HG03064 (cell line): ENCODE results near the gene LZTFL1.

Source experiments
- ATAC-seq: cut with Tn5 transposase; IDR thresholded peaks from one replicate; pipeline ENCODE4 v1.9.1; 2021; ENCODE audit warnings: low read depth; ENCODE audit not compliant: unreplicated experiment

Gene LZTFL1

DNA sequence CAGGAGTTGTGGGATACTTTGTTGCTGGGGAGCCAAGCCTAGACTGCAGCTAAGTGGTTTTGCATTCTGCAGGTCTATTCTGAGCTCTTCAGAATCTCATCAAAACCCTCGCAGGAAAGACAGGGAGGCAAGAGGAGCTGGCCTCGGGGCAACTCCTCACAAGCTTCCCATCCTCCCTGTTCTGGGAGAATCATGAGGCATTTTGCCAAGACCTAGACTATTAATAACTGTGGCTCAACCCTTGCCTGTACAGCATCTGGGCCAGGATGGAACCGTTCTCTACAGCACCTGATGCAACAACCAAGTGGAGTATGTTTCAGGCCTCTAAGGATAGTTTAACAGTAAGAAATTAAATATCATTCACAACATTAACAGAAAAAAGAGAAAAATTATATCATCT is 25.4 kb downstream of the LZTFL1 start:
- no peak for ATAC-seq

DNA sequence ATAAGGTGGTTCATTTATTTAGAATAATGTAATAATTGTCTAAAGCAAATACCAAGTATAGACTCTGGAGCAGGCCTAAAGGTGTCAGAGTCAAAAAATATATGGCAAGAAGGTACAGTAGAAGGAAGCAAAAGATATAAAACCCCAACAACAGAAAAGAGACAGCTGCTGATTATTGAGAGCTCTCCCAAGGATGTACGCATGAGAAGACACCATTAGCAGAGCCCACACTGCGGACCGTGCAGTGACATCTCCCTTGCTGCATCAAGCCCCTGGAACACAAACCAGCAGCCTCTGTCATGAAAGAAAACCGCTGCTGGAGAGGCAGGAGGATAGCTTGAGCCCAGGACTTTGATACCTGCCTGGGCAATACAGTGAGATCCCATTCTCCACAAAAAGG is 27.6 kb downstream of the LZTFL1 start:
- ATAC-seq, result no peak

DNA sequence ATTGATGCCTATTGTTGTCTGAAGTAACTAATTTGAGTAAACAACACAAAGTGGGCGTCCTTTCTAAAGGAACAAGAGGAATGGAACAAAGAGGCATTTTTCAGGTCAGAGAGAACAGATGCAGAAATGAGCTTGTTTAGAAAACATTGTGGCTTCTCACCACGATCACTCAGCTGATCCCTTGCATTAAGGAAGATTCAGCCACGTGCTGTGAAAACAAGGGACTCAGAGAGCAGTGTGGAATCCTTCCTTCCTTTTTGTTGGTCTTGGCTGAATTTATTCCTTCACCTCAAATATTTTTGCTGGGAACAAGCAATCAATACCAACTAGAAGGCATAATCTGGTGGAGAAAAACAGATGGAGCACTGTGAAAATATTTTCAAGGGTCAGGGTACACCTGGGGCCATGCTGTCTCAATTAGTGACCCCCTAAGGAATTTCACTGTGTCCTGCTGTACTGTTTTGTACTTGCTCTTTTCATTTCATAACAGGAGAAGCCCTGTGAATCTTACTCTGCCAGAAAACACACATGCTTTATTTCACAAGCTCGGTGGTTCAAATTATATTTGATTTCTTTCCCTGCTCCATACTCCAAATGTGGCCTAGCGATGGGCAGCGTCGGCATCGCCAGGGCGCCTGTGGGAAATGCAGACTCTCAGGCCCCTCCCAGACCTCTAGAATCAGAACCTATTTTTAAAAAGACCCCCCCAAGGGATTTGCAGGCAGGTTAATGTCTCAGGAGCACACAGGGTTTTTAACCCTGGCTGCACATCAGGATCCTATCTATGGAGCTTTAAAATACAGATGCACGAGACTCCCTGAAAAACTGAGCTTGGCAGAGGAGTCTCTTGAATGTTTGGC is 34.0 kb downstream of the LZTFL1 start:
- ATAC-seq, result no peak

DNA sequence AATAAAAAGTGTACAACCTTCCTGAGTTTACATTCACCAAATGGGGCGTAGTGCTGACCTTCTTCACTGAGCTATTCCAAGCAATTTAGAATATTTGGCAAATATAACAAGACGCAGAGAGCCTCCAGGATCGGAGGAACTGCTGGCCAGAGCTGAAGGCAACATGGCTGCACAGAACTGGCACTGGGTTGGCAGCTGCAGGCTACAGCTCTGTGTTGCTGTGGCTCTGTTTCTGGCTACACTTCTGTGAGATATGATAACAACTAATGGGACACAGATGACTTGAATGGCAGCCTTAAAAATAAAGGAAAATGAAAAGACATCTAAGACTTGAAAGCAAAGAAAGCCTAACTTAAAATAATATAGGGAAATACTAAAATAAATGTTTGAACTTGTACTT is 34.8 kb downstream of the LZTFL1 start:
- no peak for ATAC-seq

DNA sequence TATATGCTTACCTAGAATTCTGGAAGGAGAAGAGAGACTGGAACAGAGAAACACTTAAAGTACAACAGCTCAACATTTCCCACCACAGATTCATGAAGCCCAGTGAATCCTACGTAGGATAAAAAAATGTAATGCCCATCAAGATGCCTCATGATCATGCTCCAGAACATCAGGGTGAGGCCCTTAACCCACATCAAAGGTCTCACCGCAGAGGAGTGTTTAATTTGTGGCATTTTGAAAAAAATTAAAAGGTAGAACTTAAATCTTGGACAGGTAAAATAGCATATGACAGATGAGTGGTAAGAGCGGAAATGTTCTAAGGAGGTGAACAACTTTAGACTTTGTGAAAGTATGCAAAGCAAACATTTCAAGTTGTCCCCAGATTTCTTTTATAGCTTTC is 35.8 kb downstream of the LZTFL1 start:
- ATAC-seq, result no peak

DNA sequence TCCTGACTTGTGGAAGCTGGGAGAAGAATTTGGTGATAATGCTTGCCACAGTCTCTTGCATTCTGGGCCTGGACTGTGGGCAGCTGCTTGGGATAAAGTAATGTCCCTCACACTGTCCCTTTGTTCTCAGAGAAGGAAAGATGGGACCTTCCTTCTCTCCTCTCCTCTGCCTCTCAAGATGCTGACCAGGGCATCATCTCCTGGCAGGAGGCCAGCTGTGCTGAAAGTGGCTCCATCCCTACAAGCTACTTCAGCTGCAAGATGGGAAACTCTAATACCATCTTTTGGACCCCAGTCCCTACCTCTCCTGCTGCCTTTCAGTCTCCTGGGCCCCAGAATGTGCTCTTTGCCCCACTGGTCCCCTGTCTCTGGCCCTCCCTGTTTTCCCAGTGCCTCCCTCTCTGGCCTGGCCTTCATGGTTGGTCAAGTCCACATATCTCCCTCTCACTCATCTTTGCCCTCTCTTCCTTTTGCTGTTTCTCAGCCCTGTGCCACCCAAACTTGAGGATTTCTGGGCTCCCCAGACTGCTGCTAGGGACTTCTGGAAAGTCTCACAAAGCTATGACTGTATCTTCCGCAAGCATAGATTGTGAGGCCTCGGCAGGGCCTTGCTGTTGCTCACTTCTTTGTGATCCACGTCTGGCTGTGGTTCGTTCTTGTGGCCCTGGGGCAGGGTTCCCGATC is 38.5 kb downstream of the LZTFL1 start:
- ATAC-seq, result no peak

DNA sequence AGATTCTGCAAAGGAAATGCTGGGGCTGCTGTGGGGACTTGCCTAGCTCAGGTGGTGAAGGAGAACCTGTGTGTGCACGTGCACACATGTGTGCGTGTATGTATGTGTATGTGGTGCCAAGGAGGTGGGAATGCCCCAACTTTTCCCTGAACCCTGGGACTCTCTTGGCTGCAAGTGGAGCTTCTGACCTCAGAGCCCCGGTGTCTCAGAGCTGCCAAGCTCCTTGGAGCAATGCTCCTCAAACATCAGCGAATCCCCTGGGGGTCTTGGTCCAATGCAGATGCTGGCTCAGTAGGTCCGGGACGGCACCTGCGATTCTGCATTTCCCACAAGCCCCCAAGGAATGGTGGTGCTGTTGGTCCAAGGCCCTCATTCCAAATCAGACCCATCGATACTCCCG is 39.8 kb downstream of the LZTFL1 start:
- no peak for ATAC-seq

DNA sequence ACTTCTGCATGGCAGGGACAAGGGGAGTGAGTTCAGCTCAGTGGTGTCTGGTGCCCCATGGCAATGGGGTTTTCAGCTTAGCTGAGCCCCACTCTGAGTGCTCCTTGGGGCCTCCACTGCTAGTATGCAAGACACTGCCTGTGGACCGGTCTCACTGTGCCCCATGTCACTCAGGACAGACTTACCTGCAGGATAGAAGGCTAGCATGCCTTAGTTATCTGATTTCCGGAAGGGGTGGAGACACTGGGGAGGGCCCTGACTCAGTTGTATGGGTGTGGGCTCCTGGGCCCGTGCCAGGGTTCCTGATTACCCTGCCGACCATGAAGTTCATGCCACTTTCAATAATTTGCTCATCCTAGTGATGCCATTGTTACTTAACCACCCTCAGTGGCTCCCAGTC is 41.3 kb downstream of the LZTFL1 start:
- no peak for ATAC-seq

DNA sequence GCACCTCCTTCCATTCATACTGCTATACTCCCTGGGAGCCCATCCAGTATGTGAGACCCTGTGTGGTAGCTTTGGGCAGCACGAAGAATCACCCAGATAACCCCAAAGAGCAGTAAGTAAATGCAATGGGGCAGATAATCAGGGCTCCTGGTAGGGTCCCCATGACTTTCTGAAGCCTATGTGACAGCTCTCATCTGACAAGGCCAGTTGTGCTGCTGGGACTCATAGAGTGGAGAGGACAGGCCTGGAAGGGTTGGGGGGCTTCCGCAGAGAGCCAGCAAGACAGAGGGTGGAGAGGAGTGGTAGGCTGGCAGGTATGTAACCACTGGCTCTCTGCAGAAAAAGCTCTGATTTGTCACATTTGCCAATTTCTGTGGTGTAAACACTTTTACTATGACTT is 42.3 kb downstream of the LZTFL1 start:
- no peak for ATAC-seq

DNA sequence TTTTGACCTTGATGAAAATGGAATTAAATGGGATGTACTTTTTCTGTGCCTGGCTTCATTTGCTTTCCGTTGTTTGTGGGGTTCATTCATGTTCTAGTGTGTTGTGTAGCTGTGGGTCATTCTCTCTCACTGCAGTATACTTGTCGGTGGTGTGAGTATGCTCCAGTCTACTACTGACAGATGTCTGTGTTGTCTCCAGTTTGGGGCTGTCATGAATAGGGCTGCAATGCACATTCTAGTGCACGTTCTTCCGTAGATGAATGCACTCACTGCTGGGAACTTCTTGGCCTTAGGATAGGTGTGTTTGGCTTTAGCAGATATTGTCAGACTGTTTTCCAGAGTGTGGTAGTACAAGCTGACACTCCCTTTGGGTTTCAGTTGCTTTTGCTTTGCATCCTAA is 43.9 kb downstream of the LZTFL1 start:
- no peak for ATAC-seq

DNA sequence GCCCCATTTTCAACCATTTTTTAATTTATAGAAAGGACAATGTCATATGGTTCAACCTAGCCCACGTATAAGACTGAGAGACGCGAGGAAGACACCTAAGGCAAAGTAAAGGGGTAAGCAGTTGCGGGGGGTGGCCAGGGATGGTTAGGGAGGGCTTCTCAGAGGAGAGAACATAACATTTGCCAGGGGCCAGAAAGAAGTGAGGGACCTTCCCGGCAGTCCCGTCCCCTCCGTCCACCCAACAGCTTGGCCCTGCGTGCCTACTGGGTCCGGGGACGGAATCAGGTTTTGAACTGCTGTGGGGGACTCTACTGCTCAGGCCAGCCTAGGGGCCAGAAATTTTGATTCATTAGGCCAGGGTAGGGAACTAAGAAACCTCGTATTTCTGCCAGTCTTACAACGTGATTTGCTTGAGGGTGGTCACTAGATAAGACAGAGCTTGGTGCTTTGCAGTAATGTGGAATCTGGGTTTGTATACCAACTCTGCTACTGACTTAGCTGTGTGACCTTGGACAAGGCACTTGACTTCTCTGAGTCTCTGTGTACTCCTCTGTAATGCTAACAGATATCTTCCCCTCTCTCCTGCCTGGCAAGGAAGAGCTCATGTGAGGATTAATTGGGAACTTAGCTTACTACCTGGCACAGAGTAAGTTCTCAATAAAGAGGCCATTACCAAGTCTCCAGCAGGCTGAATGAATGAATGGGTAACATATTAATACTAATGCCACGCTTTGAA is 44.8 kb downstream of the LZTFL1 start:
- no peak for ATAC-seq

DNA sequence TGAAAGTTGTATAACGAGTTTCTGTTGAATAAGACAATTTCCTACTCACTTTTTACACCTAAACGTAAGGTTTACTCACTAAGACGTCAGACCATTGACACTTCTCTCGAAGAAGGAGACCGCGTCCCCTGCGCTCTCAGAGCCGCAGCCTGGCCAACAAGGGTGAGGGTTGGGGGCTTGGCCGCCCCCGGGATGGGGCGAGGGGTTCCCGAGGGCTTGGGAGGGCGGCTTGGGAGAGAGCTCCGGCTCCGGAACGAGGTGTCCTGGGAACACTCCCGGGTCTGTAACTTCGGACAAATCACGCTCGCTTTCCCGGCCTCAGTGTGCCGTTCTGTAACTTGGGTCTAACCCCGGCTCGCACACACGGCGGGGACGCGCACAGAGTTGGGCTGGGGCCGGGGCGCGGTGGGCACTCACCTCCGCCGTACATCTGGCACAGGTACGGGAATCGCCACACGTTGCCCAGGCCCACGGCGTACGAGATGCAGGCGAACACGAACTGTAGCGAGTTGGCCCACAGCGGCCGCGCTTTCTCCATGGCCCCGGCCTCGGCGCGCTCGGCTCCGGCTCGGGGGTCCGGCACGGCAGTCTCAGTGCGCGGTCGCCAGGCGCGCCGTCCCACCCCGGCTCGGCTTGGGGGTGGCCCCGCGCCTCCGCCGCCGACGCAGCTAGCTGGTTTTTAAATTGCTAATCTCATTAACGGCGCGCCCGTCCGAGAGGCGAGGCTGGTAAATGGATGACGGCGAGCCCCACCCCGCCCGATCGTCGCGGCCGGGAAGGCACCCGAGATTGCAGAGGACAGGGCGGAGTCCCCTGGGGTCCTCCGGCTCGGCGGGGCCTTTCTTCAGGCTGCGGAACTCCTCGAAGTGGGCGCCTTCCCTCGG is 45.8 kb downstream of the LZTFL1 start, which contains the start of gene SLC6A20:
Gene SLC6A20 (minus strand): TSS at position 655 of the 884 bp plus-strand sequence. CDS start 117 bp downstream, at position 538.
- no peak for ATAC-seq

DNA sequence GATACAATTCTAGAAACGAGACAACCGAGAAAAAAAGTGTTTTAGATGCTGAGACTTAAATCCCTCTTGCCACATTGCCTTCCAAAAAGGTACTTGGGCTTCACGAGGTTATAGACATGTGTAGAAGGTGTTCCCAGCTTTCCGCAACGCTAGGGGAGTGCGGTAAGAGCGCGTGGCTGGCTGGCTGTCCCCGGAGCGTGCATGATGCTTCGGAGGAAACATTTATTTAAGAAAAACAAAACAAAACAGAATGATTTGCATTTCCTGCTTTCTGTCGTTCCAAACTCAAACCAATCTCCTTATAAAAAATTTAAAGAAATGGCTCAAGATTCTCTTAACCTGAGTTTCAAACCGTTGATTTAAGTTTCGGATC is 46.4 kb downstream of the LZTFL1 start:
- ATAC-seq, result no peak

DNA sequence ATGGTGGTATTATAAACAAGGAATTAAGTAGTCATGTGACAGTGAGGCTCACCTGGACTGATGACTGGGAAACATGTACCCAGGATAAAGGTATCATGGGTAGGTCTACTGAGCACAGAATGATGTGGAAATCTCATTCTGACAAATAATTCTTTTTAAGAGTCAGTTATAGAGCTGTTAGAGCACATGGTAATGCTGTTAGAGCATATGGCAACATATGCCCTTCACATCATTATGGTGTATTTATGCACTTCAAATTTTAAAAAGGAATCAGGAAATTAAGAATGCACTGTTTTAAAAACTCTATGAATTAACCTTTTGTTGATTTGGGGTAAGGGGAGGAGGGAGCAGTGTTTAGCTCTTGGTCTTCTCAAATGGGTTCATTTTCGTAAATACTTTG is 47.3 kb downstream of the LZTFL1 start:
- no peak for ATAC-seq

DNA sequence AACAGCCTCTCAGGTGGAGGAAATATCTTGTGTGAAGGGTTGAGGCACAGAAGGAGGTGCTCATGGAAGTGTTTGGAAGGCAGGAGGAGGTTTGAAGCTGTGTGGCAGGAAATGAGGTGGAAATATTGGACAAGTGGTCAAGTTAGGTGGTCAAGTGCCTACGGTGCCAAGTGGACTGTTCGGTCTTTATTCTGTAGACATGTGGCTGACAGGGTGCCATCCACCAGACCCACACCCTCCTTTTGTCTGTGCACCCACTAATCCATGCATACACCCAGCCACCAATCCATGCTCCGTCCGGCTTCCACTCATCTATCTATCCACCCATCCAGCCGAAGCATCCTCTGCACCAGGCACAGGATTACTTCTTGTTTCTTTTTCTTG is 47.8 kb downstream of the LZTFL1 start:
- ATAC-seq, result no peak

DNA sequence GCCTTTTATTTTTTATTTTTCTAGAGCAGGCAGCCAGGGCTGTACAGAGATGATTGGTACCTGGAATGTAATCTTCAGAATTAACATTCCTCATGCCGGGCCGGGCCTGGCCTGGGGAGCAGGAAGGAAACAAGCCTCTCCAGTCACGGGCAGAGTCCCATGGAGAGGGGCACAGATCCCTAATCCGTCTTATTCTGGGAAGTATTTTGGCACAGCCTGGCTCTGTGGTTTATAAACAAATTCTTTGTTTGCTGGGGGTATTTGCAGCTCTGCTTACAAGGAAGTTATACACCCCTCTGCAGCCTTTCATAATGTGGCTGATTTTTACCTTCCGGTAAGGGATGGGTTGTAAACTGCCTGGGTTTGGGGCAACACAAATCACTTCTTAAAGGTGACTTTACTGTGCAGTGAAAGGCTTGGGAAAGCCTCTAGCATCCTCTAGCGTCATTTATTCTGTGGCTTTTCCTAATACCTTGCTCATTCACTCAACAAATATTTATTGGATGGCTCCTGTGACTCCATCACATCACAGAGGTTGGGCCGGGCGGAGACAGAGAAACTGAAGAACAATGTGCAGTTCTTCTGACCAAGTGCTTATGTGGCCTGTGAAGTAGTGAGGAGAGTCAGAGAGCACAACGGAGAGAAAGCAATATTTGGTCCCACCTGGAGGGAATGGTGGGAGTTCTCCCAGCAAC is 48.3 kb downstream of the LZTFL1 start:
- ATAC-seq, result no peak

DNA sequence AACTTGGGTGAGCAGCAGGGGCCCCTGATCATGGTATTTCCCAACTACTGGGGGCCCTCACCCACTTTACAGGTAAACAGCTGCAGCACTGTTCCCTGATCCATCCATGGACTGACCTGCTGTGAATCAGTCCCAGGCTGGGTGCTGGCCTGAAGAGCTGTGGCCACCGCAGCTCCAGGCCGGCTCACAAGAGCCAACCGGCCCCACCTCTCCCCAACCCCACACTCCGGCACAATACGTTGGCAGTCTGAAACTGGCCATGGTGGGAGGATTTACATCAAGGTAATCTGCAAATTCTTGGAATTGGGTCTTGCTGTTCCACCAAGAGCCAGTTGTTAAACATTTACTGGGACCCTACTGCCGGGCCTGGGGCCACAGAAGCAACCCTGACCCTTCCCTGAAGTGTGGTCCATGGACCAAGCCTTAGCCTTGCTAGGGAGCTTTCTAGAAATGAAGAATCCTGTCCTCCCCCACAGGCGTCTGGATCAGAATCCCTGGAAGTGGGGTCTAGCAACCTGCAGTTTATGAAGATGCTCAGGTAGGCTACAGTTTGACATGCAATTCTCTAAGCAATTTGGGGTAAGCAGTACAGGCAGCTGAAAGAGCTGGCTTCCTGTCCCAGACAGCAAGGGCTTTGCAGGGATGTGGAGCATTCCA is 49.3 kb downstream of the LZTFL1 start:
- ATAC-seq, result no peak

DNA sequence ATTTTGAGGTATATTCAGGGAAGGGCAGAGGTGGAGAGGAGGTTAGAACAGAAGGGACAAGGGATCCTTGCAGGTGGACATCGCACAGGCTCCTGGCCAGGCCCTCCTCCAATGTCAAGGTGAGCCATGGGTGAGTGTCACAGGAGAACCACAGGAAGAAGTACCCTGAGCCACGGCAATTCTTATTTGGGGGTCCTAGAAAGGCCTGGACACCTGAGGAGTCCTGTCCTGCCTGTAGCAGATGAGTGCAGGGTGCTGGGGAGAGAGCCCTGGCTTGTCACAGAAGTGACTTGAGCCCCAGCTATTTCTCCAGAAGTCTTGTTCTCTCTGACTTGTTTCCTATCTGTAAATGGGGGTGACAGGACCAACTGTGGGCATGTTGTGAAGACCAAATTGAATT is 49.9 kb downstream of the LZTFL1 start:
- ATAC-seq, result no peak

DNA sequence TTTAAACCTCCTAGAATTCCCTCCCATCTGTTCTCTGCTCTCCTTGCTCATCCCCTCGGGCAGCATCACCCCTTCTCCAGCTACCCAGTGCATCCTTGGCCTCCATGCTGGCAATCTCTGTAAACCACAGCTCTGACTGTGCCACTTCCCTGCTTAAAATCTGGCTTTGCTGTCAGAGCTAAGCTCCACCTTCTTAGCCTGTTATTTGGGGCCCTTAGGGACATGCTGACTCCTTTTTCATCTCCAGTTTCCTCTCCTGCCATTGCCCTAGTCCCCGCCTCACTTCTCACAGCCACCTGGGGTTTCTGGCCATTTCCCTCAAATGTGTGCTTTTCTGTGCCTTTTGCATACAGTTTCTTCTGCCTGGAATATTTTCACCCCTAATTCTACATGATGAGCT is 51.3 kb downstream of the LZTFL1 start:
- no peak for ATAC-seq
